ENCODE measurements around the gene ARMS2. TPM values are rescaled to one million over a fixed set of nuclear protein-coding genes. Genes with fewer than 3 reads are reported as not detected.

ARMS2 gene
- total and polyA plus RNA-seq, 8 donors: not detected

GRCh38 chr10:122484276-122485060 is 30.0 kb downstream of the ARMS2 start:
- H3K4me1 ChIP-seq: peaks cover 11 to 67% (median 32%) of the 10 kb centered on the region in 4 donors
- no peak overlapping the region for H3K4me3 ChIP-seq
- 88 to 93% (median 91%) methylated on average over 10 to 11 of the region's 11 CpGs for WGBS, 5 donors
- H3K27ac ChIP-seq: peak overlapping the region in 1 of 5 donors; percentile 83
- no peaks in the 10 kb centered on the region for H3K36me3 ChIP-seq
- H3K27me3 ChIP-seq: no peaks in the 10 kb centered on the region
- DNase-seq: no peak
- TF ChIP-seq EP300 (IDR thresholded peaks at IDR 0.05) (no peak), POLR2AphosphoS5 (IDR thresholded peaks at IDR 0.05) (no peak), CTCF (IDR thresholded peaks at IDR 0.05) (no peak), POLR2A (IDR thresholded peaks at IDR 0.05) (no peak)
- intact Hi-C loops (cut with DNase I; ENCODE audit: low total_unique reads): no loop called here
- no peaks in the 10 kb centered on the region for H3K9me3 ChIP-seq

- intact Hi-C loops (cut with DNase I; ENCODE audit: low total_unique reads): no loop called here
- peaks cover 0 to 6% (median 0%) of the 10 kb centered on the region in 4 donors for H3K36me3 ChIP-seq
- no peak for TF ChIP-seq CTCF (IDR thresholded peaks at IDR 0.05)
- peak; percentile 72 for TF ChIP-seq EP300 (IDR thresholded peaks at IDR 0.05)
- TF ChIP-seq POLR2AphosphoS5 (IDR thresholded peaks at IDR 0.05): peak; percentile 64 to 74 (median 67)
- DNase-seq: peak in 1 of 2 donors; percentile 84
- no peaks in the 10 kb centered on the region for H3K9me3 ChIP-seq
- no peaks in the 10 kb centered on the region for H3K27me3 ChIP-seq
- peak overlapping the region in 3 of 5 donors; percentile 8 to 83 (median 20) for H3K27ac ChIP-seq
- no peak overlapping the region for H3K4me3 ChIP-seq
- 38 to 60% (median 45%) methylated on average over 5 of the region's 5 CpGs for WGBS, 5 donors
- H3K4me1 ChIP-seq: peaks cover 11 to 66% (median 35%) of the 10 kb centered on the region in 4 donors
These were observed 31.2 kb downstream of the ARMS2 start for GRCh38 chr10:122485670-122486069.

GRCh38 chr10:122486406-122487080 is 32.1 kb downstream of the ARMS2 start:
- intact Hi-C loops (cut with DNase I; ENCODE audit: low total_unique reads): no loop called here
- Histone ChIP-seq H3K4me1 (peaks cover 11 to 74% (median 39%) of the 10 kb centered on the region in 4 donors), H3K27me3 (no peaks in the 10 kb centered on the region), H3K4me3 (no peak overlapping the region), H3K9me3 (no peaks in the 10 kb centered on the region), H3K27ac (peak overlapping the region in 2 of 5 donors; percentile 20 to 83), H3K36me3 (peaks cover 0 to 10% (median 0%) of the 10 kb centered on the region in 4 donors)
- no peak for TF ChIP-seq POLR2AphosphoS5 (IDR thresholded peaks at IDR 0.05)
- no peak for TF ChIP-seq CTCF (IDR thresholded peaks at IDR 0.05)
- no peak for TF ChIP-seq POLR2A (IDR thresholded peaks at IDR 0.05)
- TF ChIP-seq EP300 (IDR thresholded peaks at IDR 0.05): no peak
- 69 to 84% (median 76%) methylated on average over 9 of the region's 9 CpGs for WGBS, 5 donors
- no peak for DNase-seq

GRCh38 chr10:122487174-122487765 is 32.8 kb downstream of the ARMS2 start:
- H3K36me3 ChIP-seq: peaks cover 0 to 10% (median 0%) of the 10 kb centered on the region in 4 donors
- H3K9me3 ChIP-seq: no peaks in the 10 kb centered on the region
- TF ChIP-seq CTCF (IDR thresholded peaks at IDR 0.05): no peak
- peak; percentile 95 for TF ChIP-seq EP300 (IDR thresholded peaks at IDR 0.05)
- no peak for TF ChIP-seq POLR2A (IDR thresholded peaks at IDR 0.05)
- TF ChIP-seq POLR2AphosphoS5 (IDR thresholded peaks at IDR 0.05): peak; percentile 64 to 96 (median 85)
- intact Hi-C loops (cut with DNase I; ENCODE audit: low total_unique reads): no loop called here
- H3K27ac ChIP-seq: peak overlapping the region in 3 of 5 donors; percentile 38 to 83 (median 46)
- H3K4me3 ChIP-seq: no peak overlapping the region
- no peaks in the 10 kb centered on the region for H3K27me3 ChIP-seq
- peak in 1 of 2 donors; percentile 78 for DNase-seq
- WGBS, 5 donors: 53 to 60% (median 58%) methylated on average over 16 of the region's 16 CpGs
- H3K4me1 ChIP-seq: peaks cover 11 to 81% (median 44%) of the 10 kb centered on the region in 4 donors

Data from stomach (tissue), 9 donors.